ENCODE measurements around the gene PSPN. TPM values are rescaled to one million over a fixed set of nuclear protein-coding genes. Genes with fewer than 3 reads are reported as not detected.

PSPN gene
- total and polyA plus RNA-seq, 2 of the 13 experiments (the other 11 are each of a cell fraction or from before 2014, with no cell fraction given) = 0.69 to 1.1 TPM

DNA sequence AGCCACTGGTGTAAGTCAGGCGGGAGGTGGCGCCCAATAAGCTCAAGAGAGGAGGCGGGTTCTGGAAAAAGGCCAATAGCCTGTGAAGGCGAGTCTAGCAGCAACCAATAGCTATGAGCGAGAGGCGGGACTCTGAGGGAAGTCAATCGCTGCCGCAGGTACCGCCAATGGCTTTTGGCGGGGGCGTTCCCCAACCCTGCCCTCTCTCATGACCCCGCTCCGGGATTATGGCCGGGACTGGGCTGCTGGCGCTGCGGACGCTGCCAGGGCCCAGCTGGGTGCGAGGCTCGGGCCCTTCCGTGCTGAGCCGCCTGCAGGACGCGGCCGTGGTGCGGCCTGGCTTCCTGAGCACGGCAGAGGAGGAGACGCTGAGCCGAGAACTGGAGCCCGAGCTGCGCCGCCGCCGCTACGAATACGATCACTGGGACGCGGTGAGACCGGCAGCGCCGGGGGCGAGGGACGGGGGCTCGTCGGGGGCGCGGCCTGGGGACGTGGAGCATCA lies 3.1 kb downstream of the PSPN start, which contains the start of gene ALKBH7 (continued):
- TF ChIP-seq, protein P1, sequence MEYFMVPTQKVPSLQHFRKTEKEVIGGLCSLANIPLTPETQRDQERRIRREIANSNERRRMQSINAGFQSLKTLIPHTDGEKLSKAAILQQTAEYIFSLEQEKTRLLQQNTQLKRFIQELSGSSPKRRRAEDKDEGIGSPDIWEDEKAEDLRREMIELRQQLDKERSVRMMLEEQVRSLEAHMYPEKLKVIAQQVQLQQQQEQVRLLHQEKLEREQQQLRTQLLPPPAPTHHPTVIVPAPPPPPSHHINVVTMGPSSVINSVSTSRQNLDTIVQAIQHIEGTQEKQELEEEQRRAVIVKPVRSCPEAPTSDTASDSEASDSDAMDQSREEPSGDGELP (IDR thresholded peaks at IDR 0.05; ENCODE audit: borderline replicate concordance, low read depth) = no peak
- no peak for TF ChIP-seq ISX (CRISPR knock-in tag; conservative IDR thresholded peaks at IDR 0.05)
- TF ChIP-seq FOXM1 (CRISPR knock-in tag; IDR thresholded peaks at IDR 0.05) = no peak
- no peak for TF ChIP-seq ZNF431 (CRISPR knock-in tag; IDR thresholded peaks at IDR 0.05; ENCODE audit: borderline replicate concordance, low read depth)
- peak; percentile 50; the same call in 1 of the 2 replicates for TF ChIP-seq SKIL (CRISPR knock-in tag; IDR thresholded peaks at IDR 0.05; ENCODE audit: borderline replicate concordance)
- TF ChIP-seq ZNF543 (CRISPR knock-in tag; IDR thresholded peaks at IDR 0.05) = peak; percentile 52; the same call in 1 of the 2 replicates
- no peak; the same call in 1 of the 2 replicates for TF ChIP-seq ISL2 (CRISPR knock-in tag; IDR thresholded peaks at IDR 0.05)
- peak; percentile 62; the same call in 1 of the 2 replicates for TF ChIP-seq TP53 (CRISPR knock-in tag; conservative IDR thresholded peaks at IDR 0.05)
- TF ChIP-seq GZF1 (CRISPR knock-in tag; IDR thresholded peaks at IDR 0.05) = no peak
- 0 out of 2 replicates have a peak, but pooled peaks have one; percentile 44 for TF ChIP-seq ZZZ3 (CRISPR knock-in tag; IDR thresholded peaks at IDR 0.05; ENCODE audit: borderline replicate concordance)
- TF ChIP-seq ZNF530 (CRISPR knock-in tag; IDR thresholded peaks at IDR 0.05; ENCODE audit: low read depth) = no peak
- TF ChIP-seq CBFB (CRISPR knock-in tag; IDR thresholded peaks at IDR 0.05) = no peak
- TF ChIP-seq THAP8 (CRISPR knock-in tag; IDR thresholded peaks at IDR 0.05; ENCODE audit: borderline replicate concordance) = no peak
- TF ChIP-seq PRPF4 (IDR thresholded peaks at IDR 0.05; ENCODE audit: low read depth, low read length, poor library complexity, severe bottlenecking) = no peak
- no peak for TF ChIP-seq ZNF367 (CRISPR knock-in tag; IDR thresholded peaks at IDR 0.05; ENCODE audit: borderline replicate concordance)
- TF ChIP-seq ZNF337 (CRISPR knock-in tag; IDR thresholded peaks at IDR 0.05; ENCODE audit: borderline replicate concordance, low read depth) = 0 out of 2 replicates have a peak, but pooled peaks have one; percentile 10
- peak; percentile 57; the same call in 1 of the 2 replicates for TF ChIP-seq ZNF816 (CRISPR knock-in tag; IDR thresholded peaks at IDR 0.05; ENCODE audit: borderline replicate concordance)
- TF ChIP-seq ETS1 (CRISPR knock-in tag; IDR thresholded peaks at IDR 0.05) = no peak
- TF ChIP-seq RARG (CRISPR knock-in tag; IDR thresholded peaks at IDR 0.05; ENCODE audit: low read depth) = no peak
- TF ChIP-seq RAD21 (CRISPR knock-in tag; IDR thresholded peaks at IDR 0.05) = peak; percentile 41; the same call in 1 of the 2 replicates
- TF ChIP-seq, protein P2, sequence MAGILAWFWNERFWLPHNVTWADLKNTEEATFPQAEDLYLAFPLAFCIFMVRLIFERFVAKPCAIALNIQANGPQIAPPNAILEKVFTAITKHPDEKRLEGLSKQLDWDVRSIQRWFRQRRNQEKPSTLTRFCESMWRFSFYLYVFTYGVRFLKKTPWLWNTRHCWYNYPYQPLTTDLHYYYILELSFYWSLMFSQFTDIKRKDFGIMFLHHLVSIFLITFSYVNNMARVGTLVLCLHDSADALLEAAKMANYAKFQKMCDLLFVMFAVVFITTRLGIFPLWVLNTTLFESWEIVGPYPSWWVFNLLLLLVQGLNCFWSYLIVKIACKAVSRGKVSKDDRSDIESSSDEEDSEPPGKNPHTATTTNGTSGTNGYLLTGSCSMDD (CRISPR knock-in tag; IDR thresholded peaks at IDR 0.05) = no peak
- no peak for TF ChIP-seq SP1 (IDR thresholded peaks at IDR 0.05)
- peak; percentile 82 for TF ChIP-seq SP1 (CRISPR knock-in tag; IDR thresholded peaks at IDR 0.05)

Measured in HepG2 (cell line).